BE2C (cell line): ENCODE data around the gene USH1G.

ENCODE experiments used
- DNase-seq: peaks from one replicate; pipeline ENCODE4 v3.0.0-alpha.2; 2020
- H3K27me3 ChIP-seq: fragments of 250-450 bp; sonication (Bioruptor Pico); 2 replicates; pipeline ENCODE4 v1.5.1; 2020; ENCODE audit warnings: mild to moderate bottlenecking
- H3K36me3 ChIP-seq: fragments of 250-450 bp; sonication (Bioruptor Pico); 2 replicates; pipeline ENCODE4 v1.5.1; 2020; ENCODE audit warnings: mild to moderate bottlenecking
- H3K4me1 ChIP-seq: fragments of 250-450 bp; sonication (Bioruptor Pico); 2 replicates; pipeline ENCODE4 v1.5.1; 2020
- H3K4me3 ChIP-seq: 2 replicates; pipeline ENCODE4 v1.5.1; 2011; ENCODE audit warnings: low read depth, low read length
- H3K9me3 ChIP-seq: fragments of 250-450 bp; sonication (Bioruptor Pico); 2 replicates; pipeline ENCODE4 v1.5.1; 2020
- TF ChIP-seq, protein P1 (sequence below): IDR thresholded peaks from 2 replicates; pipeline ENCODE4 v1.5.1; 2012; ENCODE audit warnings: mild to moderate bottlenecking, low read depth, low read length

USH1G gene

DNA sequence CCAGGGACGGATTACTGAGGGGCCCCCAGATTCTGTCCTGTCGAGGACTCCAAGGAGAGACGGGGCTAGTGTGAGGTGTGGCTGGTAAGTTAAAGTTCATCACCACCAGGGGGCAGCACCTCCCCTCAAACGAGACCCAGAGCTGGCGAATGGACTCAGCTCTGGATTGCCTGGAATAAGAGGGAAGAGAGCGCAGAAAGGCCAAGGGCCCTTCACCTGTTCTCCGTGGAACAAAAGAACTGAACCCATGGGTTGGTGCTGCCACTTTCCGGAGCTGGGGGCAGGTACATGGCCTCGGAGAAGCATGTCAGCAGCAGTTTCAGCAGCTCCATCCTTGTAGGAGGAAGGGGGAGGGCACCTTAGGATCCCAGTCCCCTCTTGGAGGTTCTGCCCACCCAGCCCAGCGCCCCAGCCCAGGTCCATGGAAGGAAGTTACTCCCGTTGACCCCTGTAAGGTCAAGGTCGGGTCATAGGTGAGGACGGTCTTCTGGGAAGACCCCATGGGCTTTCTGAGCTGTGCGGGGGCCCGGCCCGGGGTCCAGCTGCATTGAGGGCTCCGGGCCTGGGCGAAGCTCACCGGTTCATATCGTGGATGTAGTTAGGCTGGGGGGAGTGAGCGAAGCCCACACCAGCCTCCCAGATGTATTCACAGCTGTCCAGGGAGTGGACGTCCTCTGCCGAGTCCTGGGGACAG is 38.7 kb upstream of the USH1G start:
- H3K27me3 ChIP-seq = no peaks in the 10 kb centered on the region
- no peak overlapping the region for H3K4me3 ChIP-seq
- no peaks in the 10 kb centered on the region for H3K9me3 ChIP-seq
- TF ChIP-seq, protein P1, sequence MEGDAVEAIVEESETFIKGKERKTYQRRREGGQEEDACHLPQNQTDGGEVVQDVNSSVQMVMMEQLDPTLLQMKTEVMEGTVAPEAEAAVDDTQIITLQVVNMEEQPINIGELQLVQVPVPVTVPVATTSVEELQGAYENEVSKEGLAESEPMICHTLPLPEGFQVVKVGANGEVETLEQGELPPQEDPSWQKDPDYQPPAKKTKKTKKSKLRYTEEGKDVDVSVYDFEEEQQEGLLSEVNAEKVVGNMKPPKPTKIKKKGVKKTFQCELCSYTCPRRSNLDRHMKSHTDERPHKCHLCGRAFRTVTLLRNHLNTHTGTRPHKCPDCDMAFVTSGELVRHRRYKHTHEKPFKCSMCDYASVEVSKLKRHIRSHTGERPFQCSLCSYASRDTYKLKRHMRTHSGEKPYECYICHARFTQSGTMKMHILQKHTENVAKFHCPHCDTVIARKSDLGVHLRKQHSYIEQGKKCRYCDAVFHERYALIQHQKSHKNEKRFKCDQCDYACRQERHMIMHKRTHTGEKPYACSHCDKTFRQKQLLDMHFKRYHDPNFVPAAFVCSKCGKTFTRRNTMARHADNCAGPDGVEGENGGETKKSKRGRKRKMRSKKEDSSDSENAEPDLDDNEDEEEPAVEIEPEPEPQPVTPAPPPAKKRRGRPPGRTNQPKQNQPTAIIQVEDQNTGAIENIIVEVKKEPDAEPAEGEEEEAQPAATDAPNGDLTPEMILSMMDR = peak; percentile 79
- no peaks in the 10 kb centered on the region for H3K36me3 ChIP-seq
- H3K4me1 ChIP-seq = no peaks in the 10 kb centered on the region
- peak; percentile 93 for DNase-seq

DNA sequence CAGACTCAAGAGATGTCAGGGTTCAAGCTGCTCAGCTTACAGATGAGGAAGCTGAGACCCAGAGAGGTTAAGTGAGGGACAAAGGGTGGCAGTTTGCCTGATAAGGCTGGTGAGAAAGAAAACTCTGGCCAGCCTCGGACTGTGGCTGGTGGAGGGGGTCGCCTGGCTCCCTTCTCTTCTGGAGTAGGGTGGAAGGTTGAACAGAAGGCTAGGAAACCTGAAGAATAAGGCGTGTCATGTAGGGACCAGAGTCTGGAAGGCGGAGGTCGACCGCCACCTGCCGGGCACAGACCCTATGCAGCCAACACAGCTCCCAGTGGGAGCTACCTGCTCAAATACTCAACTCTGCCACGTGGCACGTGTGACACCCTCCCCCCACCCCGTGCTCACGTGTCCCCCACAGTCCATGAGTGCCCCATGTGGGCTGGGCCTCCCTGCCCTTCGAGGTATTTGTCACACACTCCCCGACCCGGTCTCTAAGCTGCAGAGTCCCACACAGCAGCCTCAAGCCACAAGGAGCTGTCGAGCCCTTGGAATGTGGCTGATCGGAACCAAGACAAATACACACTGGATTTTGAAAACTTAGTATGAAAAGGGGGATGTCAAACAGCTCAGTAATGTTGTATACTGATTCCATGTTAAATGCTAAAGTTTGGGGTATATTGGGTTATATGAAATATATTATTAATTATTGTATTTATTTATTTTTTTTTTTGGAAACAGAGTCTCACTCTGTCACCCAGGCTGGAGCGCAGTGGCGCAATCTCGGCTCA is 37.7 kb upstream of the USH1G start:
- DNase-seq = peak; percentile 82
- Histone ChIP-seq H3K9me3 (no peaks in the 10 kb centered on the region), H3K4me1 (no peaks in the 10 kb centered on the region), H3K36me3 (no peaks in the 10 kb centered on the region), H3K27me3 (no peaks in the 10 kb centered on the region), H3K4me3 (no peak overlapping the region)
- TF ChIP-seq, protein P1 = peak; percentile 78

DNA sequence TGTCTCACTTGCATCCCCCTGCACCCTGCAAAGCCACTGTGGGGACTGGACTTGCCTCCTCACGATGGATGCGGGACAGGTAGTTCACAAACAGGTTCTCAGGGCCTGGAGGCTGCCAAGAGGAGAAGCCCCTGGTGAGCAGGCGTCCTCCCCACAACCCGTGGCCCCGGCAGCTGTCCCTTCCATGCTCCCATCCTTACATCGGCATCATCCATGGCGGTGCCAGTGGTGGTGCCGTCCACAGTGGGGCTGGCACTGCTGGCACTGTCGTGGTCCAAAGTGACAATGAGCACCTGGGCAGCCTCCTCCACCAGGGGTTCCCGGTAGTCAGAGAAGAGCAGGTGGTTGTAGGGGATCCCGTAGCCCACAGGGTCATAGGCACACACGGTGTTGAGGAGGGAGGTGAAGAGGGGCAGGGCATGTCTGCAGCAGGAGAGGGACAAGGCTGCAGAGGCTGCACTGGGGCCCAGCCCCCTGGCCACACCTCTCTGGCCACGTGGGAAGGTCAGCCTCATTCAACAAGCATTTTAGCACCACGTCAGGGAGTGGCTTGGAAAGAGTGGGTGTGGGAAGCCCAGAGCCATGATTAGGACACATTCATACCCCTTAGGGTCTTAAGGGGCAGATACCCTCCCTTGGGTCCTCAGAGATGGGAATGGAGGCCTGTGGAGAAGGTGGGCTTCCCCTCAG is 36.9 kb upstream of the USH1G start:
- no peak overlapping the region for H3K4me3 ChIP-seq
- no peak for DNase-seq
- no peaks in the 10 kb centered on the region for H3K27me3 ChIP-seq
- no peaks in the 10 kb centered on the region for H3K36me3 ChIP-seq
- no peaks in the 10 kb centered on the region for H3K9me3 ChIP-seq
- no peaks in the 10 kb centered on the region for H3K4me1 ChIP-seq
- TF ChIP-seq, protein P1 = no peak

DNA sequence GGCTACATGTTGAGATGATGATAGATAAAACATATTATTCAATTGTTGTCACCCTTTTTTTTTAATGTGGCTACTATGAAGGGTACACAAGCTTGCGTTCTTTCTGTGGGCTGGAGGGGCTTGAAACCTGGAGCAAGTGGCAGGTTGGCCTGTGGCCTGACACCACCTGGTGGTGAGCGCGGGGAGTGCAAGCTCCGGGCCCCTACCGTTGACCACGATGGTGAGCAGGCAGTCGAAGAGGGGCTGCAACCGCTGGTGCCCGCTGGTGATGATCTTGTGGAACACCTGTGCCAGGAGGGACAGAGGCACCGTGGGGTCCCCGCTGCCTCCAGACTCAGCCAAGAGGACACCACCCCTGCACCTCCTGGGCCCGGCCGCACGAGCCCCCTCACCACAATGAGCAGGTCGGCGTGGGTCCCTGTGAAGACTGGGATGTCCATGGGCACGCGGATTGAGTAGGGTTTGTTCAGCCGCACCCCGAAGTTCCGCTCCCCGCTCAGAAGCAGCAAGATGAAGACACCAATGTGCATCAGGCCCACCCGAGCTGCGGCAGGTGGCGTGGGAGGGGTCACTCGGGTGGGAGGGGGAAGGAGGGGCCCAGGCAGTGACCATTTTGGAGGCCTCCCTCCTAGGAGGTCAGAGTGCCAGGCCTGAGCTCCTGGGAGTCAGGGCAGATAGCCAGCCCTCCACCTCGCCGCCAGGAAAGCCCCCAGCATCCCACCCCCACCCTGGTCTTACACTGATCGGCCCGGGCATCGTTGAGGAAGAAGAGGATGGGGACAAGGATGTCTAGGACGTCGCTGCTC is 35.1 kb upstream of the USH1G start:
- Histone ChIP-seq H3K36me3 (no peaks in the 10 kb centered on the region), H3K4me1 (no peaks in the 10 kb centered on the region), H3K4me3 (no peak overlapping the region), H3K9me3 (no peaks in the 10 kb centered on the region), H3K27me3 (no peaks in the 10 kb centered on the region)
- DNase-seq = peak; percentile 88
- TF ChIP-seq, protein P1 = peak; percentile 96

DNA sequence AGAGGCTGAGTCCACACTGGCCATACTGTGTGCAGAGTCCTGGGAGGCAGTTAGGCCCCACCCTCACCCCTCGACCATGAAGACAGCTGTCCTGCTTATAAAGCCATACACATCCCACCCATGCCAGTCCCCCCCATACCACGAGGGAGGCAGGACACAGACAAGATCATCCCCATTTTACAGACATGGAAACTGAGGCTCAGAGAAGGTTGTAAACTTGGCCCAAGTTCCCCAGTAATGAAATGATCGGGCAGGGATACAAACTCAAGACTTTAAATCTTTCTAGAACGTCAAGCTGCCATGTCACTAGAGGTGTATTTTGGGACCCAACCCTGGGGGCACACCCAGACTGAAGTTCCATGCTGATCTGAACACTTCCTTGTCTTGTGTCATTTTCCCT is 33.0 kb upstream of the USH1G start:
- no peaks in the 10 kb centered on the region for H3K36me3 ChIP-seq
- no peak overlapping the region for H3K4me3 ChIP-seq
- no peaks in the 10 kb centered on the region for H3K4me1 ChIP-seq
- TF ChIP-seq, protein P1 = no peak
- no peaks in the 10 kb centered on the region for H3K9me3 ChIP-seq
- no peaks in the 10 kb centered on the region for H3K27me3 ChIP-seq
- no peak for DNase-seq
